Tibial nerve (tissue), 4 donors: Measurements from ENCODE around the gene WSCD2. TPM values are rescaled to one million over a fixed set of nuclear protein-coding genes. Genes with fewer than 3 reads are reported as not detected.

ENCODE experiments used
- DNase-seq, 2 donors: peaks; one replicate each; pipeline ENCODE4 v3.0.0-alpha.2; 2019; ENCODE audit warnings: low spot score in 2 of 2
- H3K27ac ChIP-seq, 4 donors: fragments of 200-600 bp; sonication (generic) in 3 of 4; one replicate each; pipeline ENCODE4 v1.5.1; 2017 to 2019; ENCODE audit warnings: mild to moderate bottlenecking in 1 of 4
- H3K27me3 ChIP-seq, 2 donors: fragments of 200-600 bp; sonication (generic) in 1 of 2; one replicate each; pipeline versions ENCODE4 v1.5.1 to v1.6.0; 2017 to 2019
- H3K36me3 ChIP-seq, 3 donors: fragments of 200-600 bp; sonication (generic); one replicate each; pipeline ENCODE4 v1.5.1; 2018 to 2019
- H3K4me1 ChIP-seq, 4 donors: fragments of 200-600 bp; sonication (generic) in 3 of 4; one replicate each; pipeline ENCODE4 v1.5.1; 2017 to 2019
- H3K4me3 ChIP-seq, 4 donors: fragments of 200-600 bp; sonication (generic) in 3 of 4; one replicate each; pipeline ENCODE4 v1.5.1; 2017 to 2019; ENCODE audit warnings: mild to moderate bottlenecking in 1 of 4, moderate library complexity in 1 of 4
- H3K9me3 ChIP-seq, 4 donors: fragments of 200-600 bp; sonication (generic) in 3 of 4; one replicate each; pipeline ENCODE4 v1.5.1; 2017 to 2019
- EP300 ChIP-seq, 2 donors: sonication (generic); formaldehyde crosslinking; IDR thresholded peaks; one replicate each; pipeline ENCODE4 v1.6.1; 2017; ENCODE audit warnings: antibody characterized with exemption in 2 of 2, mild to moderate bottlenecking in 1 of 2
- POLR2A ChIP-seq, 2 donors: fragments of 450-650 bp; IDR thresholded peaks; one replicate each; pipeline ENCODE4 v1.6.1; 2017; ENCODE audit warnings: antibody characterized with exemption in 2 of 2, mild to moderate bottlenecking in 2 of 2, moderate library complexity in 2 of 2
- WGBS, 2 donors: methylation state at CpG; one replicate each; pipeline ENCODE4 v1.1.5; 2018; 5-methylcytosine and 5-hydroxymethylcytosine counted together
- total RNA-seq, 4 donors: library from RNA; depleted of rRNA; stranded (reverse); fragments of >200 nt; gene quantifications; one replicate each; pipeline ENCODE4 v1.1.0, GENCODE V29; 2016
- TF ChIP-seq, protein P1 (sequence below), 5 experiments: fragments of 200-600 bp in 3 of 5; fragments of 450-650 bp in 2 of 5; sonication (generic) in 3 of 5; IDR thresholded peaks; one replicate each; pipeline ENCODE4 v1.5.1; 2016 to 2019; ENCODE audit warnings: antibody characterized with exemption in 5 of 5, mild to moderate bottlenecking in 3 of 5, moderate library complexity in 2 of 5

Gene WSCD2
- total RNA-seq, 4 donors from 2014 or later, result 4.2 to 38.9 (median 20.8) TPM

- Histone ChIP-seq H3K4me3 (no peak overlapping the region), H3K36me3 (no peaks in the 10 kb centered on the region), H3K9me3 (peaks cover 0 to 17% (median 2%) of the 10 kb centered on the region in 4 donors), H3K27ac (no peak overlapping the region), H3K27me3 (peaks cover 0 to 5% of the 10 kb centered on the region in 2 donors), H3K4me1 (no peaks in the 10 kb centered on the region)
- TF ChIP-seq, protein P1, sequence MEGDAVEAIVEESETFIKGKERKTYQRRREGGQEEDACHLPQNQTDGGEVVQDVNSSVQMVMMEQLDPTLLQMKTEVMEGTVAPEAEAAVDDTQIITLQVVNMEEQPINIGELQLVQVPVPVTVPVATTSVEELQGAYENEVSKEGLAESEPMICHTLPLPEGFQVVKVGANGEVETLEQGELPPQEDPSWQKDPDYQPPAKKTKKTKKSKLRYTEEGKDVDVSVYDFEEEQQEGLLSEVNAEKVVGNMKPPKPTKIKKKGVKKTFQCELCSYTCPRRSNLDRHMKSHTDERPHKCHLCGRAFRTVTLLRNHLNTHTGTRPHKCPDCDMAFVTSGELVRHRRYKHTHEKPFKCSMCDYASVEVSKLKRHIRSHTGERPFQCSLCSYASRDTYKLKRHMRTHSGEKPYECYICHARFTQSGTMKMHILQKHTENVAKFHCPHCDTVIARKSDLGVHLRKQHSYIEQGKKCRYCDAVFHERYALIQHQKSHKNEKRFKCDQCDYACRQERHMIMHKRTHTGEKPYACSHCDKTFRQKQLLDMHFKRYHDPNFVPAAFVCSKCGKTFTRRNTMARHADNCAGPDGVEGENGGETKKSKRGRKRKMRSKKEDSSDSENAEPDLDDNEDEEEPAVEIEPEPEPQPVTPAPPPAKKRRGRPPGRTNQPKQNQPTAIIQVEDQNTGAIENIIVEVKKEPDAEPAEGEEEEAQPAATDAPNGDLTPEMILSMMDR (IDR thresholded peaks at IDR 0.05), result no peak
- 42 to 58% methylated on average over 3 of the region's 3 CpGs for WGBS, 2 donors
- no peak for DNase-seq
Measured at GRCh38 chr12:108255252-108255602, 126.1 kb downstream of the WSCD2 start.

- Histone ChIP-seq H3K4me1 (no peaks in the 10 kb centered on the region), H3K4me3 (no peak overlapping the region), H3K9me3 (peaks cover 0 to 35% (median 6%) of the 10 kb centered on the region in 4 donors), H3K27me3 (peaks cover 0 to 5% of the 10 kb centered on the region in 2 donors), H3K36me3 (no peaks in the 10 kb centered on the region), H3K27ac (no peak overlapping the region)
- no peak for DNase-seq
- 37 to 50% methylated on average over 3 of the region's 3 CpGs for WGBS, 2 donors
- TF ChIP-seq POLR2A (IDR thresholded peaks at IDR 0.05) (no peak), EP300 (IDR thresholded peaks at IDR 0.05) (no peak)
- TF ChIP-seq, protein P1 (IDR thresholded peaks at IDR 0.05), result no peak
Measured at GRCh38 chr12:108257004-108257403, 127.9 kb downstream of the WSCD2 start.

GRCh38 chr12:108257610-108258106 is 128.6 kb downstream of the WSCD2 start:
- DNase-seq, result no peak
- TF ChIP-seq EP300 (IDR thresholded peaks at IDR 0.05), result no peak
- TF ChIP-seq, protein P1 (IDR thresholded peaks at IDR 0.05), result no peak
- TF ChIP-seq POLR2A (IDR thresholded peaks at IDR 0.05), result no peak
- 65 to 73% methylated on average over 4 of the region's 4 CpGs for WGBS, 2 donors
- Histone ChIP-seq H3K27me3 (peaks cover 0 to under 1% of the 10 kb centered on the region in 2 donors), H3K36me3 (no peaks in the 10 kb centered on the region), H3K27ac (no peak overlapping the region), H3K4me3 (no peak overlapping the region), H3K9me3 (peaks cover 0 to 40% (median 6%) of the 10 kb centered on the region in 4 donors), H3K4me1 (no peaks in the 10 kb centered on the region)

DNA sequence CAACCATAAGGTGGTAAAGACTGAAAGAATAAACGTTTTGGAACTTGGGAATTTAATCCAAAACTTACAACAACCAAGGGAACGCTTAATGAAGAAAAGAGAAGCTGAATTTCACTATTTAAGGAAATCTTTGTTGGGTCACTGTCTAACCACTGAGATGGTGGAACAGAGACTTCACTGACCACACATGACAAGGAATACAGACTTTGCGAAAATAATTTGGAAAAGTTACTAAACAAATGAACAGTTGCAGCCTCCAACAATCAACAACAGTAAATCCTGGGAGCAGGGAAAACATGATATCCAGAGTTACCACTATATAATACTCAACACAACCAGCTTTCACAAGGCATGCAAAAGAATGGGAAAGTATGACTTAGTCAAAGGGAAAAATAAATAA is 131.0 kb downstream of the WSCD2 start:
- no peaks in the 10 kb centered on the region for H3K36me3 ChIP-seq
- no peaks in the 10 kb centered on the region for H3K27me3 ChIP-seq
- no peak overlapping the region for H3K27ac ChIP-seq
- H3K9me3 ChIP-seq, result peaks cover 0 to 40% (median 6%) of the 10 kb centered on the region in 4 donors
- H3K4me3 ChIP-seq, result no peak overlapping the region
- no peak for TF ChIP-seq POLR2A (IDR thresholded peaks at IDR 0.05)
- TF ChIP-seq, protein P1 (IDR thresholded peaks at IDR 0.05), result no peak
- no peak for TF ChIP-seq EP300 (IDR thresholded peaks at IDR 0.05)
- DNase-seq, result no peak
- H3K4me1 ChIP-seq, result no peaks in the 10 kb centered on the region
- 52 to 60% methylated on average over 3 of the region's 3 CpGs for WGBS, 2 donors

DNA sequence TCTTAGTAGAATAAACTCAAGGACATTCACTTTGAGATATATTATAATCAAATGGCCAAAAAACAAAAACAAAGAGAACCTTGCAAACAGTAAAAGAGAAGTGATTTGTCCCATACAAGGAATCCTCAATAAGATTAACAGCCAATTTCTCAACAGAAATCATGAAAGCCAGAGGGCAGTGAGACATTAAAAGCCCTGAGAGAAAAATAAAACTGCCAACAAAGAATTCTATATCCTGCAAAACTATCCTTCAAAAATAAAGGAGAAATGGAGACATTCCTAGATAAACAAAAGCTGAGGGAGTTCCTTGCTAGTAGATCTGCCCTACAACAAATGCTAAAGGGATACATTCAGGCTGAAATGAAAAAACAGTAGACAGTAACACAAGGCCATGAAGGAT is 131.9 kb downstream of the WSCD2 start:
- H3K4me3 ChIP-seq, result no peak overlapping the region
- H3K9me3 ChIP-seq, result peaks cover 0 to 40% (median 6%) of the 10 kb centered on the region in 4 donors
- no peaks in the 10 kb centered on the region for H3K27me3 ChIP-seq
- H3K27ac ChIP-seq, result no peak overlapping the region
- H3K36me3 ChIP-seq, result no peaks in the 10 kb centered on the region
- no peaks in the 10 kb centered on the region for H3K4me1 ChIP-seq
- no peak for TF ChIP-seq POLR2A (IDR thresholded peaks at IDR 0.05)
- TF ChIP-seq, protein P1 (IDR thresholded peaks at IDR 0.05), result no peak
- TF ChIP-seq EP300 (IDR thresholded peaks at IDR 0.05), result no peak
- DNase-seq, result no peak
